Adipocyte (in vitro differentiated cells): ENCODE data around the gene GXYLT2.
"Not testable (repeated sequence)": the region's sequence is repeated elsewhere in the genome, so short reads cannot be mapped to it uniquely, and the experiment has no call there.

Experiments
- DNase-seq: peaks from one replicate; pipeline ENCODE4 v3.0.0-alpha.2; 2015; ENCODE audit warnings: low read depth
- H3K27me3 ChIP-seq: replicated peaks from 2 replicates; pipeline ENCODE4 v1.7.0; 2013; ENCODE audit warnings: mild to moderate bottlenecking, low read length, moderate library complexity; ENCODE audit not compliant: control insufficient read depth, insufficient read depth
- H3K36me3 ChIP-seq: 2 replicates; pipeline ENCODE4 v1.7.0; 2013; ENCODE audit warnings: low read length, mild to moderate bottlenecking, moderate library complexity; ENCODE audit not compliant: control insufficient read depth, insufficient read depth, severe bottlenecking
- H3K4me1 ChIP-seq: 2 replicates; pipeline ENCODE4 v1.7.0; 2013; ENCODE audit warnings: mild to moderate bottlenecking, low read length, moderate library complexity; ENCODE audit not compliant: control insufficient read depth, insufficient read depth
- H3K4me3 ChIP-seq: 2 replicates; pipeline ENCODE4 v1.7.0; 2013; ENCODE audit warnings: mild to moderate bottlenecking, low read length, moderate library complexity
- H3K9ac ChIP-seq: 2 replicates; pipeline ENCODE4 v1.7.0; 2013; ENCODE audit warnings: mild to moderate bottlenecking, low read length, moderate library complexity
- H3K9me3 ChIP-seq: 2 replicates; pipeline ENCODE4 v1.7.0; 2013; ENCODE audit warnings: mild to moderate bottlenecking, low read length, moderate library complexity; ENCODE audit not compliant: control insufficient read depth

GXYLT2 gene

DNA sequence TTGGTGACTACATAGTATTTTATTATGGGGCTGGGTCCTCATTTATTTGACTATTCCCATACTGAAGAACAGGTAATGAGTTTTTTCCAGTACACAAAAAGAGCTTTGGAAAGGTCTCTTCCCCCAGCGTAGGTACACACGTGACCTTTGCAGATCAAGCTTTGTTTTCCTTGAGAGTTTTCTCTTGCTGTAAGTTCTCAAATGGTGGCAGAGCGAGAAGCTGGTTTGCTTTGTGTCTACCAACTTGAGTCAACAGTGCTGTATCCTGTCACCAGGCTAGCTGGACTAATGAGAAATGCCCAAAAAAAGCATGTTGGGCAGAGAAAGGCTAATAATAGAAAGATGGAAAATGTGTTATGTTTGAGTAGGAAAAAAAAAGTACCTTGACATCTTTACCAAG is 21.7 kb downstream of the GXYLT2 start:
- DNase-seq, result no peak
- no peaks in the 10 kb centered on the region for H3K27me3 ChIP-seq
- H3K4me3 ChIP-seq, result no peak overlapping the region
- H3K9me3 ChIP-seq, result no peaks in the 10 kb centered on the region
- H3K9ac ChIP-seq, result no peak overlapping the region
- H3K4me1 ChIP-seq, result peaks cover 21% of the 10 kb centered on the region
- H3K36me3 ChIP-seq, result no peaks in the 10 kb centered on the region

- no peak overlapping the region for H3K4me3 ChIP-seq
- no peaks in the 10 kb centered on the region for H3K9me3 ChIP-seq
- no peak overlapping the region for H3K9ac ChIP-seq
- H3K36me3 ChIP-seq, result no peaks in the 10 kb centered on the region
- H3K27me3 ChIP-seq, result no peaks in the 10 kb centered on the region
- H3K4me1 ChIP-seq, result peaks cover 10% of the 10 kb centered on the region
- no peak for DNase-seq
Measured at GRCh38 chr3:72912532-72912931, 24.7 kb downstream of the GXYLT2 start.

DNA sequence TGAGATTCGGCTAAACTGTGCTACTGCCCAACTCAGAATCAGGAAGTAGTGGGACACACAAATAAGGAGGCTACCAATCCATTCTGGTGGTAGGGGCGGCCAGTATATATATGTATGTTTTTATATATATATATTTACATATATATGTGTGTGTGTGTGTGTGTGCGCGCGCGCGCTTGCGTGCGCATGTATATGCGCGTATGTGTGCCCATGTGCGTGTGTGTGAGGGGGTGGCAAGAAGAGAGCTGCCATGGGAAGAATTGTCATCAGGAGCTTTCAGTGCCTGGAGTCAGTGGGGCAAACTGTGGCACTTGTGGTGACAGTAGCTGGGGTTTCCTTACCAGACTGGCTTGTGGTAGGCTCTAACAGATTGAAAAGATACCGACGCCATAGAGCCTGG is 26.5 kb downstream of the GXYLT2 start:
- no peak overlapping the region for H3K9ac ChIP-seq
- no peaks in the 10 kb centered on the region for H3K4me1 ChIP-seq
- no peaks in the 10 kb centered on the region for H3K27me3 ChIP-seq
- H3K9me3 ChIP-seq, result no peaks in the 10 kb centered on the region
- H3K4me3 ChIP-seq, result no peak overlapping the region
- DNase-seq, result no peak
- H3K36me3 ChIP-seq, result no peaks in the 10 kb centered on the region

- no peak for DNase-seq
- Histone ChIP-seq H3K36me3 (no peaks in the 10 kb centered on the region), H3K9ac (no peak overlapping the region), H3K9me3 (no peaks in the 10 kb centered on the region), H3K4me3 (no peak overlapping the region), H3K27me3 (no peaks in the 10 kb centered on the region), H3K4me1 (no peaks in the 10 kb centered on the region)
Measured at GRCh38 chr3:72916250-72916649, 28.4 kb downstream of the GXYLT2 start.

- no peak overlapping the region for H3K4me3 ChIP-seq
- no peak overlapping the region for H3K9ac ChIP-seq
- no peak for DNase-seq
- H3K27me3 ChIP-seq, result no peaks in the 10 kb centered on the region
- H3K9me3 ChIP-seq, result no peaks in the 10 kb centered on the region
- no peaks in the 10 kb centered on the region for H3K36me3 ChIP-seq
- no peaks in the 10 kb centered on the region for H3K4me1 ChIP-seq
Measured at GRCh38 chr3:72919520-72919919, 31.7 kb downstream of the GXYLT2 start.

GRCh38 chr3:72924055-72924454 is 36.2 kb downstream of the GXYLT2 start:
- no peak for DNase-seq
- H3K9ac ChIP-seq, result no peak overlapping the region
- no peaks in the 10 kb centered on the region for H3K27me3 ChIP-seq
- no peak overlapping the region for H3K4me3 ChIP-seq
- no peaks in the 10 kb centered on the region for H3K36me3 ChIP-seq
- no peaks in the 10 kb centered on the region for H3K4me1 ChIP-seq
- H3K9me3 ChIP-seq, result no peaks in the 10 kb centered on the region

- not testable (repeated sequence) for DNase-seq, H3K36me3 ChIP-seq
Measured at GRCh38 chr3:72928781-72929735, 41.2 kb downstream of the GXYLT2 start.

GRCh38 chr3:72930754-72931153 is 42.9 kb downstream of the GXYLT2 start:
- Histone ChIP-seq H3K4me3 (no peak overlapping the region), H3K9ac (no peak overlapping the region), H3K36me3 (no peaks in the 10 kb centered on the region), H3K9me3 (no peaks in the 10 kb centered on the region), H3K4me1 (no peaks in the 10 kb centered on the region), H3K27me3 (no peaks in the 10 kb centered on the region)
- DNase-seq, result no peak

More at GRCh38 chr3:72928781-72929735, 41.2 kb downstream of the GXYLT2 start:
- not testable (repeated sequence) for H3K27me3 ChIP-seq, H3K4me3 ChIP-seq, H3K9ac ChIP-seq, H3K4me1 ChIP-seq, H3K9me3 ChIP-seq

GRCh38 chr3:72932416-72932815 is 44.6 kb downstream of the GXYLT2 start:
- Histone ChIP-seq H3K4me3 (no peak overlapping the region), H3K27me3 (no peaks in the 10 kb centered on the region), H3K36me3 (no peaks in the 10 kb centered on the region), H3K9me3 (no peaks in the 10 kb centered on the region), H3K4me1 (no peaks in the 10 kb centered on the region), H3K9ac (no peak overlapping the region)
- no peak for DNase-seq

DNA sequence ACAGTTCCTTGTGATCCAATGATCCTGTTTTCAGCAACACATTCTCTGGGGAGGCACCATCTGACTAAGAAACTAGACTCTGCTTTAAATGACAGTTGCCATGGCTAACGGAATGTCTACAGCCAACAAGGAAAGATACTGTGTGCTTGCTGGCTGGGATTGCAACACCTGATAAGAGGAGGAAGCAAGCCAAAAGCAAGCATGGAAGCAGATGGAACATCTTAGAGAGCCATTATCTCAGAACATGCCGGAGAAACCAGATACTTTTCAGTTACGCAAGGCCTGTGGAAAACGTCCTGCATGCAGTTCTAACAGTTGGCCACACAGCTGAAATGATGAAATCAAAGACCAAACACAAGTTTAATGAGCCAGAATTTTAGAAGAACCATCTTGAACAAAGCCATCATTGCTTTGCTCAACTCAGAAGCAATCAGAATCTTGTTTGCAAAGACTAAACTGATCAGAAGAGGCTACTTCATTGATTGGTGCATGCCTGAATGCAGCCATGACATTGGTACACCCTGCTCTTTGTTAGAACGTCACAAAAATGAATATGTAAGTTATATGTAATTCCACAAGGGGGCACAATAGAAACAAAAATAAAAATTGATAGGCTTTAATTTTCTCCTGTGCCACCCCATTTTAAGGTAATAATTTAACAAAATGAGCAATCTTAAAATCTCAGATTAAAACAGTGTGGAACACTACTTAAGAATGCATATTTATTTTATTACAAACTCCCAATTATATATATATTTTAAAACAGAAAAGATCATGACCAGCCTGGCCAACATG is 50.8 kb downstream of the GXYLT2 start:
- peak overlapping the region; percentile 54 for H3K4me3 ChIP-seq
- peak; percentile 97 for DNase-seq
- H3K9ac ChIP-seq, result peak overlapping the region; percentile 36
- no peaks in the 10 kb centered on the region for H3K36me3 ChIP-seq
- H3K9me3 ChIP-seq, result no peaks in the 10 kb centered on the region
- peaks cover 7% of the 10 kb centered on the region for H3K4me1 ChIP-seq
- H3K27me3 ChIP-seq, result no peaks in the 10 kb centered on the region

- no peaks in the 10 kb centered on the region for H3K36me3 ChIP-seq
- no peaks in the 10 kb centered on the region for H3K27me3 ChIP-seq
- H3K9me3 ChIP-seq, result no peaks in the 10 kb centered on the region
- DNase-seq, result no peak
- no peak overlapping the region for H3K9ac ChIP-seq
- H3K4me3 ChIP-seq, result no peak overlapping the region
- H3K4me1 ChIP-seq, result peaks cover 11% of the 10 kb centered on the region
Measured at GRCh38 chr3:72941245-72941644, 53.4 kb downstream of the GXYLT2 start.
